GM12878 (cell line): ENCODE measurements around the gene THSD4.

Experiments used
- DPF2 ChIP-seq: fragments of 450-650 bp; IDR thresholded peaks from 2 replicates; pipeline ENCODE4 v1.6.1; 2017; ENCODE audit warnings: mild to moderate bottlenecking
- FOXK2 ChIP-seq: fragments of 450-650 bp; IDR thresholded peaks from 2 replicates; pipeline ENCODE4 v1.6.1; 2017; ENCODE audit warnings: mild to moderate bottlenecking, moderate library complexity
- MTA2 ChIP-seq: fragments of 450-650 bp; IDR thresholded peaks from 2 replicates; pipeline ENCODE4 v1.6.1; 2016; ENCODE audit warnings: low read depth, mild to moderate bottlenecking, moderate library complexity
- MXI1 ChIP-seq: fragments of 150-350 bp; IDR thresholded peaks from 2 replicates; pipeline ENCODE4 v1.6.1; 2011; ENCODE audit warnings: low read depth, mild to moderate bottlenecking, inconsistent platforms, low read length, improper control_type of control experiment
- POLR2A ChIP-seq: IDR thresholded peaks from 2 replicates; pipeline ENCODE4 v1.6.1; 2011; ENCODE audit warnings: low read depth, mild to moderate bottlenecking, low read length
- RELA ChIP-seq: fragments of 450-650 bp; IDR thresholded peaks from 2 replicates; pipeline ENCODE4 v1.8.0; 2014; ENCODE audit warnings: borderline replicate concordance; ENCODE audit not compliant: partially characterized antibody
- TCF7 ChIP-seq: IDR thresholded peaks from 2 replicates; pipeline ENCODE4 v1.6.1; 2014; ENCODE audit warnings: antibody characterized with exemption, borderline replicate concordance
- YY1 ChIP-seq: IDR thresholded peaks from 2 replicates; pipeline ENCODE4 v1.6.1; 2011; ENCODE audit warnings: low read depth, mild to moderate bottlenecking, low read length
- ZNF384 ChIP-seq: IDR thresholded peaks from 2 replicates; pipeline ENCODE4 v1.6.1; 2012; ENCODE audit warnings: low read depth, mild to moderate bottlenecking, low read length, improper control_type of control experiment, borderline replicate concordance
- TF ChIP-seq, protein P1 (sequence below): IDR thresholded peaks from 2 replicates; pipeline ENCODE4 v1.6.1; 2011; ENCODE audit warnings: borderline replicate concordance, low read depth, mild to moderate bottlenecking, moderate library complexity, mixed read lengths, low read length; ENCODE audit not compliant: insufficient read depth; ENCODE audit errors: extremely low read length
- TF ChIP-seq, protein P2 (sequence below): fragments of 450-650 bp; IDR thresholded peaks from 2 replicates; pipeline ENCODE4 v1.6.1; 2017; ENCODE audit warnings: mild to moderate bottlenecking, moderate library complexity
- TF ChIP-seq, protein P3 (sequence below), 3 experiments: IDR thresholded peaks in 2 of 3; conservative IDR thresholded peaks in 1 of 3; 2 replicates each; pipeline ENCODE4 v1.5.1; 2011; ENCODE audit warnings: low read depth in 3 of 3, low read length in 3 of 3, mild to moderate bottlenecking in 3 of 3, control low read depth in 2 of 3, moderate library complexity in 2 of 3, inconsistent platforms in 1 of 3, mixed read lengths in 1 of 3; ENCODE audit not compliant: control insufficient read depth in 2 of 3, insufficient read depth in 1 of 3; ENCODE audit errors: extremely low read depth in 1 of 3

DNA sequence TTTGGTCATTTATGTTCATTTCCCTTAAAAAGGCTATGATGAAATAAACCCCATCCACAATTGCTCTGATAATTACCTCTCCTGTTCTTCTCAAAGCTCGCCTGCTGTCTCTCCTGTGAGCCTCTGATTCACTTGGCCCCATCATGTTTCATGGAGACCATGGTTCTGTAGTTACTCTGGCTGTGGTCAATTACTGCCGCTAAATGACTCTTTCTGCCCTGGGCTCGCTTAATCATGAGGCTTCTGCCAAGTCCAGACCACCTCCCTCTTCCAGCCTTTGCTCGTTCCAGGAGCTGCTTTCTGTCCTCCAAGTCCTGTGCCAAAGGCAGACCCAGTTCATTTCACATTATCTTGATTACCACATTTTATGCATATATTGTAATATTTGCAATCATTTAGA, 91.9 kb downstream of the THSD4 start:
- TF ChIP-seq, protein P1, sequence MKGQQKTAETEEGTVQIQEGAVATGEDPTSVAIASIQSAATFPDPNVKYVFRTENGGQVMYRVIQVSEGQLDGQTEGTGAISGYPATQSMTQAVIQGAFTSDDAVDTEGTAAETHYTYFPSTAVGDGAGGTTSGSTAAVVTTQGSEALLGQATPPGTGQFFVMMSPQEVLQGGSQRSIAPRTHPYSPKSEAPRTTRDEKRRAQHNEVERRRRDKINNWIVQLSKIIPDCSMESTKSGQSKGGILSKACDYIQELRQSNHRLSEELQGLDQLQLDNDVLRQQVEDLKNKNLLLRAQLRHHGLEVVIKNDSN: no peak
- TF ChIP-seq RELA (no peak), YY1 (no peak), MXI1 (no peak), ZNF384 (no peak), DPF2 (no peak), TCF7 (no peak), POLR2A (no peak), FOXK2 (no peak), MTA2 (no peak)
- TF ChIP-seq, protein P2, sequence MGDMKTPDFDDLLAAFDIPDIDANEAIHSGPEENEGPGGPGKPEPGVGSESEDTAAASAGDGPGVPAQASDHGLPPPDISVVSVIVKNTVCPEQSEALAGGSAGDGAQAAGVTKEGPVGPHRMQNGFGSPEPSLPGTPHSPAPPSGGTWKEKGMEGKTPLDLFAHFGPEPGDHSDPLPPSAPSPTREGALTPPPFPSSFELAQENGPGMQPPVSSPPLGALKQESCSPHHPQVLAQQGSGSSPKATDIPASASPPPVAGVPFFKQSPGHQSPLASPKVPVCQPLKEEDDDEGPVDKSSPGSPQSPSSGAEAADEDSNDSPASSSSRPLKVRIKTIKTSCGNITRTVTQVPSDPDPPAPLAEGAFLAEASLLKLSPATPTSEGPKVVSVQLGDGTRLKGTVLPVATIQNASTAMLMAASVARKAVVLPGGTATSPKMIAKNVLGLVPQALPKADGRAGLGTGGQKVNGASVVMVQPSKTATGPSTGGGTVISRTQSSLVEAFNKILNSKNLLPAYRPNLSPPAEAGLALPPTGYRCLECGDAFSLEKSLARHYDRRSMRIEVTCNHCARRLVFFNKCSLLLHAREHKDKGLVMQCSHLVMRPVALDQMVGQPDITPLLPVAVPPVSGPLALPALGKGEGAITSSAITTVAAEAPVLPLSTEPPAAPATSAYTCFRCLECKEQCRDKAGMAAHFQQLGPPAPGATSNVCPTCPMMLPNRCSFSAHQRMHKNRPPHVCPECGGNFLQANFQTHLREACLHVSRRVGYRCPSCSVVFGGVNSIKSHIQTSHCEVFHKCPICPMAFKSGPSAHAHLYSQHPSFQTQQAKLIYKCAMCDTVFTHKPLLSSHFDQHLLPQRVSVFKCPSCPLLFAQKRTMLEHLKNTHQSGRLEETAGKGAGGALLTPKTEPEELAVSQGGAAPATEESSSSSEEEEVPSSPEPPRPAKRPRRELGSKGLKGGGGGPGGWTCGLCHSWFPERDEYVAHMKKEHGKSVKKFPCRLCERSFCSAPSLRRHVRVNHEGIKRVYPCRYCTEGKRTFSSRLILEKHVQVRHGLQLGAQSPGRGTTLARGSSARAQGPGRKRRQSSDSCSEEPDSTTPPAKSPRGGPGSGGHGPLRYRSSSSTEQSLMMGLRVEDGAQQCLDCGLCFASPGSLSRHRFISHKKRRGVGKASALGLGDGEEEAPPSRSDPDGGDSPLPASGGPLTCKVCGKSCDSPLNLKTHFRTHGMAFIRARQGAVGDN: no peak
- TF ChIP-seq, protein P3, sequence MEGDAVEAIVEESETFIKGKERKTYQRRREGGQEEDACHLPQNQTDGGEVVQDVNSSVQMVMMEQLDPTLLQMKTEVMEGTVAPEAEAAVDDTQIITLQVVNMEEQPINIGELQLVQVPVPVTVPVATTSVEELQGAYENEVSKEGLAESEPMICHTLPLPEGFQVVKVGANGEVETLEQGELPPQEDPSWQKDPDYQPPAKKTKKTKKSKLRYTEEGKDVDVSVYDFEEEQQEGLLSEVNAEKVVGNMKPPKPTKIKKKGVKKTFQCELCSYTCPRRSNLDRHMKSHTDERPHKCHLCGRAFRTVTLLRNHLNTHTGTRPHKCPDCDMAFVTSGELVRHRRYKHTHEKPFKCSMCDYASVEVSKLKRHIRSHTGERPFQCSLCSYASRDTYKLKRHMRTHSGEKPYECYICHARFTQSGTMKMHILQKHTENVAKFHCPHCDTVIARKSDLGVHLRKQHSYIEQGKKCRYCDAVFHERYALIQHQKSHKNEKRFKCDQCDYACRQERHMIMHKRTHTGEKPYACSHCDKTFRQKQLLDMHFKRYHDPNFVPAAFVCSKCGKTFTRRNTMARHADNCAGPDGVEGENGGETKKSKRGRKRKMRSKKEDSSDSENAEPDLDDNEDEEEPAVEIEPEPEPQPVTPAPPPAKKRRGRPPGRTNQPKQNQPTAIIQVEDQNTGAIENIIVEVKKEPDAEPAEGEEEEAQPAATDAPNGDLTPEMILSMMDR (IDR thresholded peaks at IDR 0.05 in 2 of 3, conservative IDR thresholded peaks at IDR 0.05 in 1 of 3; ENCODE audit: control insufficient read depth in 2 of 3, extremely low read depth in 1 of 3, insufficient read depth in 1 of 3, low read depth in 3 of 3, low read length in 3 of 3): no peak
